Stimulated activated CD4-positive, alpha-beta T cell treated with anti-CD3 and anti-CD28 coated beads, TNF-alpha, amount 100 ng/mL, for 1 hour (primary cell): Measurements from ENCODE around the gene CDCA8.
A peak's percentile ranks its signal among the peaks of the same experiment; 100 is the strongest.

Experiments
- DNase-seq, 3 donors: peaks; one replicate each; pipeline ENCODE4 v3.0.0-alpha.2; 2020; ENCODE audit warnings: low read depth in 3 of 3, low spot score in 1 of 3

The CDCA8 gene

DNA sequence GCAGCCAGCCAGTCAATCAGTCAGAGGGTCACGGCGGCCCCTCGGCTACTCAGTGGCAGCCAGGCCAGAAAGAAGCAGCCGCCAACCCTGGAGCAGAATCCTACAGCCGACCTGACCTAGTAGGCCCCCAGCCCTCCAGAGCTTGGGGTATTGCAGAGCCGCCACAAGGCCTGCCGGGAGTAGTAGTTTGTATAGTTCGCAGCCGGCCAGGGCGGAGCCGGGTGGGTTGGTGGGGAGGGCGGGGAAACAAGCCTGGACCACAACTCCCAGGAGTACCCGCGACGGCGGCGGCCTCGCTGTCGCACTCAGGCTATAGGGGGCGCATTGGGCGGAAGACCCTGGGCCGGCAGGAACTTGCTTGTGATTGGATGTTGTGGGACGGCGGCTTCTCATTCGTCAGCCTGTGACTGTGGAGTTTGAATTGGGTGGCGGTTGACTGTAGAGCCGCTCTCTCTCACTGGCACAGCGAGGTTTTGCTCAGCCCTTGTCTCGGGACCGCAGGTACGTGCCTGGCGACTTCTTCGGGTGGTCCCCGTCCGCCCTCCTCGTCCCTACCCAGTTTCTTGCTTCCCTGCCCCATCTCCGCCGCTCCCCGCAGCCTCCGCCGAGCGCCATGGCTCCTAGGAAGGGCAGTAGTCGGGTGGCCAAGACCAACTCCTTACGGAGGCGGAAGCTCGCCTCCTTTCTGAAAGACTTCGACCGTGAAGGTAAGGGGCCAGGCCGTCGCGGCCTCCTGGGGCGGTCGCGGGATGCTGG, at the start of gene CDCA8:
Gene CDCA8, plus strand, starts transcription at position 439 of the 756 bp plus-strand sequence. Its CDS starts 175 bp downstream, at position 614.
- DNase-seq: peak; percentile 95 to 96 (median 96)

DNA sequence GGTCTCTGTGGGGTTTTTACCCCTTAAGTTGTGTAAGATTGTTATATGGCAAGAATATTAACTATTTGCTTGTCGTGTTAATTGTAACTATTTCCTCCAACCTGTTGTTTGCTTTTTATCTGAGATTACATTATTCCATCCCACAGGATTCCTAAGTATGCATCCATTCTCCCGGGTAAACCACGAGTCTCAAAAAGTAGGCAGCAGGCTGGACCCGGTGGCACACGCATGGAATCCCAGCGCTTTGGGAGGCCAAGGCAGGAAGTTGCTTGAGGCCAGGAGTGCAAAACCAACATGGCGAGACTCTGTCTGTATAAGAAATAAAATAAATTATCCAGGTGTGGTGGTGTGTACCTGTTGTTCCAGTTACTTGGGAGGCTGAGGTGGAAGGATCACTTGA, 45.0 kb upstream of the CDCA8 start:
- DNase-seq: no peak

DNA sequence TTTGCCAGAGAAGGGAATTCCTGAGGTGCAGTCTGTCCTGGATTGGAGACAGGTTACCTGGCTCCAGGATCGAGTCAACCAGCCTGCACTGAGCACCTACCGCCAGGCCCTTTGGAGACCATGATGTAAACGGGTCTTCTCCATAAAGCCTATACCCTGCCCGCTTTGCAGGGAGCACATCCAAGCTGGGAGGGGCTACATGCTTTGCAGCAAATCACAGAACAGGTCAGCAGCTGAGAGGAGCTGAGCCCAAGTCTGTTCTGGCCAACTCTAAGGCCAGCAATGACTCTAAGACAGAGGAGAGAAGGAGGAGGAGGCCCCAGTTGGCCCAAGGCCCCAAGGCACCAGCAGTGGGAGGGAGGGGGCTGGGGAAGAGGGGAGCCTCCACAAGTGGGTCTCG, 42.1 kb upstream of the CDCA8 start:
- DNase-seq: no peak

DNA sequence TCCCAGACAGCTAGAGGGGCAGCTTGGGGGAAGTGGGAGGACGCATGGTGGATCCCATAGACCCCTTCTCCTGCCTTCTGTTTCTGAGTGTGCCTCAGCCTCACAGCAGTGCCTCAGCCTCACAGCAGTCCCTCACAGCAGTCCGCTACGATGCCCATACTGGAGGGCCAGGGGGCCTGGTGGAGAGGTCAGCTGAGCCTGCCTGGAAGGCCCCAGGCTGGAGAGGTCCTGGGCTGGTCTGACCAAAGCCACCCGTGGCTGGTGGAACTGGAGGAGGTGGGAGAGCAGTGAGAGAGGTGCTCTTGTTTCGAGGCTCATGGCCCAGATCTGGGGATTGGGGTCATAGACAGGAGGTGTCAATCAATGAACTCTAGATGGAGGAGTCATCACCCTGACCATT, 41.6 kb upstream of the CDCA8 start:
- no peak for DNase-seq

DNA sequence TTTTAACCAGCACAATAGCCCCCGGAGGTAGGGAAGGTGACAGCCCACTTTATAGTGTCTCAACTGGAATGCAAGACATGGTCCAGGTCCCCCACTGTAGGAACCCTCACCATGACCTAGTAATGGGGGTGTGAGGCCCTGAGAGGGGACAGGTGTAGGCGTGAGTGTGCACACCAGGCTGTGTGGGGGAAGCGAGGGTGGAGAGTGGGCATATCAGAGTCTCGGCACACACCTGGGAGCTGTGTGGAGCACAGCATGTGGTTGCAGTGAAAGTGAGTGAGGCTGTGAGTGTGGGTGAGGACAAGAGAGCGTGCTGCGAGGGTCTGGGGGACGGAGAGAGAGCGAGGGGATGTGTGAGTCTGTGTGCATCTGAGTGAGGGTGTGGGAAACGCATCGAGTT, 40.5 kb upstream of the CDCA8 start:
- no peak for DNase-seq

DNA sequence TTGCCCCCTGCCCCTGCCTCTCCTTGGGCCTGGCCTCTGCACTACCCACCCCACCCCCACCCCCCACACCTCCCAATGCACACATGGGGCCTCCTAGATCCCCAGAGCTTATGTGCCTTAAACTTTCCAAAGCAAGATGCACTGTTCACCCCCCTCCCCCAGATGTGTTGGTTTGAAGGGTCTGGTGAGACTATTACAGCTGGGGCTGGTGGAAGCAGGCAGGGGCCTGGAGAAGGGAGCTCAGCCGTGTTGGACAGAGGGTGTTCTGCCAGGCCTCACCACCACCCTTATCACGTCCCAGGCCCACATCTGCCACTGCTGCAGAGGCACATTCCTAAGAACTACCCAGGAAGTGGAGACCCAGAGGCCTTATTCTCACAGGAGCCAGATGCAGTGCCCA, 39.3 kb upstream of the CDCA8 start:
- DNase-seq: no peak

DNA sequence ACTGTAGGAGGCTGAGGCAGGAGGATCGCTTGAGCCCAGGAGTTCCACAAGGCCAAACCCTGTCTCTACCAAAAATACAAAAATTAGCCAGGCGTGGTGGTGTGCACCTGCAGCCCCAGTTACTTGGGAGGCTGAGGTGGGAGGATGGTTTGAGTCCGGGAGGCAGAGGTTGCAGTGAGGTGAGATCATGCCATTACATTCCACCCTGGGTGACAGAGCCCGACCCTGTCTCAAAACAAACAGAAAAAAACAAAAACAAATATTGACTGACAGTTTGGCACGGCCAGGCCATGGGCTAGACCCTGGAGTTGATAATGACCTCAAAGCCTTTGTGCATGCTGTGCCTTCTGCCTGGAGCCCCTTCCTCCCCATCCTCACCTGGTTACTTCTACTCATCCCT, 38.4 kb upstream of the CDCA8 start:
- no peak for DNase-seq

DNA sequence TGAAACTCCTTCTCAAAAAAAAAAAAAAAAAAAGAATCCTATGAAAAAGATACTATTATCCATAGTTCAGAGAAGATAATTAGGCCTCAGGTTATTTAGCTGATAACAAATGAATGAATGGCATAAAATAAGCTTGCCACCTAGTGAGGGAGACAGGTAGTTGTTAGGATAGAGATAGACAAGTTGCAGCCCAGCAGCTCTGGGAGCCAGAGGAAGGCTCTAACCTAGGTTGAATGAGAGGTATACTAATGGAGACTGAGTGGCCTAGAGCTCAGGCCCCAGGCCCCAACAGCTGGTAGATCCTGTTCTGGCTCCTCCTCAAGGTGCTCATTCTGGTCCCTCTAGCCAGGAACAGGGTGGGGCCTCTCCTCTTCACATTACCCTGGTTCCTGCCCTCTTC, 37.0 kb upstream of the CDCA8 start:
- DNase-seq: no peak

DNA sequence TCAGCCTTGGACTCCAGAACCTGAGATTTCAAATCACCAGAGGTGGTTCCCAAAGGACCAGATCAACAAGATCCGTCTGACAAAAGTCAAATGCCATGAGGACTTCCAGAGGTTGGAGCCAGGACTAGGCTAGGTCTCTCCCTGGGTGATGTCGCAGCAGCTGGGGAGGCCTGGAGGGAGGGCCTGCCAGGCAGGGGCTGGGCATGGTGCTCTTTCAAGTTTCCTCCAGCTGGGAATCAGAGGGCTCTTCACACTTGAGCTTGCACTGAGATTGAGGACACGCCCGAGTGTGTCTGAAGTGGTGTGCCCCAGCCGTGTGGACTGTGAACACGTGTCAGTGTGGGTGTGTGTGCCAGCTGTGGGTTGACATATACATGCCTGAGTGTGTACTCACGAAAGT, 36.3 kb upstream of the CDCA8 start:
- no peak for DNase-seq

DNA sequence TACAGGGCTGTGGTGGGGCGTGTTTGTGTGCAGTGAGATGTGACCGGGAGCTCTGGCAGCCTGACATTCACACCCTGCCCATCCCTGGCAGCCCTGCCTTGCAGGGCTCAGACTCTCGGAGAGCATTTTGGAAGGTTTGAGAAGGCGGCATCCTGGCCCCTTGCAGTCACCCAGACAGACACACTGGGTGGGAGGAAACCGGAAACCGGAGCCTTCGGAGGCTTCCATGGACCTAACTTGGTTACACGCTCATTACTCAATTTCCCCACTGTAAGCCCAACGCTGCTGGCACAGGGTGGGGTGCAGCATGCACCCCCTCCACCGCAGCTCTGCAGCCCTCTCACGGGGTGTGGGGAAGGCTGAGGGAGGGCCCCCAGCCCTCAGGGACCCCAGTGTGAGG, 35.4 kb upstream of the CDCA8 start:
- no peak for DNase-seq

DNA sequence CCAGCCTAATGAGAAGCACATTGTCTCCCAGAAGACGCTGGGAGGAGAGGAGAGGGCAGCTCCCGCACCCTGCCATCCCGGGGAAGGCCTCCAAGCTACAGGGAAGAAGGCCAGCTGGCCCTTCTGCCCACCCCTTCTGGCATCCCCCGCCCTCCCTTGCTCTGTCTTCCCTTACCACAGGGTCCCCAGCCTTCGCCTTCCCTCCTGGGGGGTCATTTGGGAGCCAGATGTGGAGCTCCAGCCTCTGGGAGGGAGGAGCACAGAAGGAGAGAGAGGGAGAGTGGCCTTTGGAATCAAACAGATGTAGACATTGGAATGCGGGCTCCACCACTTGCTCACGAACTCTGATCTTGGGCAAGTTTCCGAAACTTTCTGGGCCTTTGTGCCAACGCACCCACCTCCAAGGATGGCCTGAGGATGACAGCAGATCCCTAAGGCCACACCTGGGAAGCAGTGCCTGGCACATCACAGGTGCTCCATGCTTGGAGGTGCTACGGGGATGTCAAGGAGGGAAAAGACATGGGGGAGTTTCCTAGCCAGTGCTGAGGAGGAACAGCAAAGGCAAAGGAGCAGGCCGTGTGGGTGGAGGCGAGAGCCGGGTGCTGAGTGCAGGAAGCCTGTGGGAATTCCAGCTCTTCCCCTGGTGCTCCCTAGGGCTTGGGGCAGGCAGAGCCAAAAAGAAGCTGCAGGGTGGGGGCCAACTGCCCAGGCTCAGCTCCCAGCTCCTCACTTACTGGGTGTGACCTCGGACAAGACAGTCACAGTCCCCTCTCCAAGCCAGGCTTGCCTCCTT, 34.5 kb upstream of the CDCA8 start:
- DNase-seq: no peak

DNA sequence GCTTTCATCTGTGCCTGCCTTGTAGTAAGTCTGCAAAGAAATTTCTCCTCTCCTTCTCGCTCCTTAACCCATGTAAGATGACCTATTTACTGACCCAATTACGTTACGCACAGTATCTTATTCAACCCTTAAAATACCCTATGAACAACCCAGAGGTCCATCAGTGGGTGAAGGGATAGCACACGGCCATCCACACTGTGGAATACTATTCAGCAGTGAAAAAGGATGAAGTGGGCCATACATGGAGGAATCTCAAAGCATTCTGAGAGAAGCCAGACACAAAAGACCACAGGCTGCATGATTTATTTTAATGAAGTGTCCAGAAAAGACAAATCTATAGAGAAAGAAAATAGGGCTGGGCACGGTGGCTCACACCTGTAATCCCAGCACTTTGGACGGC, 33.8 kb upstream of the CDCA8 start:
- no peak for DNase-seq

DNA sequence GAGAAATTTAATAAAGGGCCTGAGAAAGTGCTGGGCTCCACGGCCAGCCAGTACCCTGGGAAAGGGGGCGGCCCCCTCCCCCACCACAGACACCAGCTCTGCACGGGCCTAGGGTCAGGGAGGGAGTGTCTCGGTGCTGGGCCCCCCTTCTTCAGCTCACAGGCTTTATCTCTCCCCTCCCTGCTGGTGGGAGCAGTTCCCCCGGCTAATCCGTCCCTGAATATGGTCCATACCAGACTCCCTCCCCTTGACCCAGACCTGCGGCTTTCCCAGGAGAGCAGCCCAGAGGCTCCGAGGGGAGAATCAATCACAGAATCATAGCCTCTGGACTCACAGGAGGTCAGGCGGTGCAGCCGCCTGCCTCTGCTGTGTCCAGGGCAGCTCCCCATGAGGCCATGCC, 31.7 kb upstream of the CDCA8 start:
- no peak for DNase-seq

DNA sequence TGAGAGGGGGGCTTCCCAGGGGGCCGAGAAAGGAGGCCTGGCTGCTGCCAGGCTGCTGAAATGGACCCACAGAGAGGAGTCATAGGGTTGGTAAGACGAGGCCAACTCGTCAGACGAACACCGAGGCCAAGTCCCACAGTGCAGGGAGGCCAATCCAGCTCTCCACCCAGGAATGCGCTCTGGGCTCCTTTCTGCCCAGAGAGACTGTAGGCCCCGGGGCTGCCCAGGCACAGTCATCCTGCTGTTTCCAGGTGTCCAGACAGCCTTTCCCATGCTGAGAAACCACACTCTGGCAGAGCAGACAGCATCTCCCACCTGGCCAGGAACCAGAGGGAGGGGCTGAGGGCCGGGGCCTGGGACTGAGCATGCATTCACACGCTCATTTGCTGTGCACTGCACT, 30.9 kb upstream of the CDCA8 start:
- no peak for DNase-seq

DNA sequence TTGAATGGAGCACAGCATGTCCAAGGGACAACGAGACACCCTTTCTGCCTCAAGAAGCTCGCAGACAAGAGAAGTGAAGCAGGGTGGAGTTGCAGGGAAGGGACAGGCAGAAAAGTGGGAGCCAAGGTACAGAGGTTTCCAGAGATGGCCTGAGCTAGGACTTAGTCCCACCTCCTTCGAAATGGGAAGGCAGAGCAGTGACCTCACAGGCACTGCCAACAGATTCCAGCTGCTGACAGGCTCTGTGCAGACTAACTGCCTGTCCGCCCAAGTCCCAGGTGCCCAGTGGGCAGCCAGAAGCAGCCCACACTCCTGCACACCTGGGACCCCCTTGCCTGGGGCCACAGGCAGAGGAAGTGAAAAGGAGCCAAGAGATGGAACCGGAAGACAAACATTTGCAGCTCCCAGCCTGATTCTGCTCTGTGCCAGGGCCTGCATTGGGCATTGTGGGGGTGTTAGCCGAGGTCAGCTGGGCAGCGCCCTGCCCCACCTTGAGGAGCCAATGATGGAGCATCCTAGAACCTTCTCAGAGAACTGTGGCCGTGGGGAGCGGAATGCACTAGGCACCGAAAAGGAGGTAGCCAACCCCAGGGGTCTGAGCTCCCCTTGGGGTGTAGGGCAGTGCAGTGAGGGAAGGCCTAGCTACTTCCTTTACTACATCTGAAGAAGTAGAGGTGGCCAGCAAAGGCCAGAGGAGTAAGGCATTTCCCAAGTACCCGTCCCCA, 30.1 kb upstream of the CDCA8 start:
- no peak for DNase-seq

DNA sequence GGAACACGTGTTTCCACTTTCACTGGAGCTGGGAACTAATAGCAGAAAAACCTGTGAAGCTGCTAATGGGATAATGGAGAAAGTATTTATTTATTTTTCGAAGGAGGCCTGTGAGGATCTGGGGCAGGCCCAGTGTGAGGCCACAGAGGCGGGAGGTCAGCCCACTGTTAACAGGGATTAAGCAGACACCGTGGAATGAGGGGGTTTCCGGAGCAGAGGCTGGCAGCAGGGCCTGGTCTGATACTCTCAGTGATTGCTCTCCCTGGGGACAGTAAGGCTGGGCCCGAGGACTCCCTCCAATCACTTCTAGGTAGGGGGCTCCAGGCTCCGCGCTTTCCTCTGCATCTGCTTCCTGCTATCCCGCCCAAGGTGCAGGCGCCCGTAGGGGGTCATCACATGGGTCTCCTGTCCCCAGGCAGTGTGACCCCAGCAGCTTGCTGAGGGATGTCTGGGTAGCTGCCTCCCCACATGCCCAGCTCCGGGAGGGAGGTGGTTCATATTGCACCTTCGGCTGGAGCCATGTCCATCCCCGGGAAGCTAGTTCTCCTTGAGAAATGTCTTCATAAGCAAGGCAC, 28.8 kb upstream of the CDCA8 start:
- DNase-seq: no peak

DNA sequence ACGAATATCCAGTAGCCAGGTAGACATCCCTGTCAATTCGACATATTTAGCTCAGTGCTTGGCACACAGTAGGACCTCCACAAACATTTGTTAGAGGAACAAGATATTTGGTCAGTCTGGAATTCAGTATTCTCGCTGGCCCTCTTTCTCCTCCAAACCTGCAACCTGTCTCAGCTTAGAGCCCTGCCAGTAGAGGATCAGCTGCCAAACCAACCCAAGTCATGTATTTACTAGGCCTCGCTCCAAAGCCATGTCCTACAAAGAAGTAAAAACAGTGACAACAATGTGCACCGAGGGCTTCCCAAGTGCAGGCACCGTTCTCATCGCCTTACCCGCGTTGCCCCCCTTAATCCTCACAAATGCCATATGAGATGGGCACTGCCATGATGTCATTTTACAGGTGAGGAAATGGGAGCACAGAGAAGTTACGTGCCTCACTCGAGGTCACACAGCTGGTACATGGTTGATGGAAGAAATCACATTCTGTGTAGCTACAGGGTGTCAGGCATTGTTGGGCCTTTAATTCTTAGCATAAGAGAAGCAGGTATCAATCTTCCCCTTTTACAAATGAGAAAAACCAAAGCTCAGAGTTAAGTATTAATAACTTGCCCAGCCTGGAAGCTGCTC, 26.0 kb upstream of the CDCA8 start:
- no peak for DNase-seq

DNA sequence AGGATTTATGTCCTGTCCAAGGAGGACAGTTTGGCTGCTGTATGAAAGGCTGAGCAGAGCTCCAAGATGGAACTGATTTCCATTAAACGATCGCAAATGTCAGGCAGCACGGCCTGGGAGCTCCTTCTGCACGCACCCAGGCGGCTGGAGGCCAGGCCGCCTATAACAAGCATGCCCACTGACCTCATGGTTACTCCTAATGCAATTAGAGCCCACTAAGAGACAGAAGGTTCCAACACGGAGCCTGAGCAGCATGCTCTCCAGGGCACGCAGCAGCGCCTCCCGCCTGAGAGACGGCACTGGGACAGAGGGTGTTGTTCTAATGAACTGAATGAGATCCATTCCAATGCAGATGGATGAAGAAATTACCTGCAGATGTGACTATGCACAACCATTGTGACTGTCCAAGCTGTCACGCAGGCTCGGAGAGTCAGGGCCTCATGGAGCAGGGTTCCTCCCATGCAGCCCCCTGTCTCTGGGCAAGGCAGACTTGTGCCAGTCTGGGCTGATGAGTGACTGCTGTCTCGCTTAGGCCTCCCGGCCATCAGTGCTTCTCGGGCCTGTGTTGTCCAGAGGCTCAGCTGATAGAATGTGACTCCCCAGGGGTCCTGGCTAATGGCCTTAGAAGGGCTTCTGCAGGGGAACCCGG, 25.2 kb upstream of the CDCA8 start:
- DNase-seq: no peak

DNA sequence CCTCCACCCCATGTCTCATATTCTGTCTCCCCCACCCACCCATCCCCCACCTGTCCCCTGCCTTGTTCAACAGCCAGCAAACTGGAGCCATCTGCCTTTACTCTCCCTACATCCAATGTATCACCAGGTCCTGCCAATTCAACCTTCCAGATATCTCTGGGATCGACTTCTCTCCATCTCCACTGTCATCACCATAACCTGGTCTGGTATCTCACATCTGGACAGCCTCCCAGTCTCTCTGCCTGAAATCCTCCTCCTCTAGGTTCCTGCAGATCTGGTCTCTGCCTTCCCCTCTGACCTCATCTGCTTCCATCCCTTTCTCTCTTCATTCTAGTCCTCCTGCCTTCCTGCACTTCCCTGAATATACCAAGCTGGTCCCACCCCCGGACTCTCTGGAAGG, 22.2 kb upstream of the CDCA8 start:
- DNase-seq: no peak

DNA sequence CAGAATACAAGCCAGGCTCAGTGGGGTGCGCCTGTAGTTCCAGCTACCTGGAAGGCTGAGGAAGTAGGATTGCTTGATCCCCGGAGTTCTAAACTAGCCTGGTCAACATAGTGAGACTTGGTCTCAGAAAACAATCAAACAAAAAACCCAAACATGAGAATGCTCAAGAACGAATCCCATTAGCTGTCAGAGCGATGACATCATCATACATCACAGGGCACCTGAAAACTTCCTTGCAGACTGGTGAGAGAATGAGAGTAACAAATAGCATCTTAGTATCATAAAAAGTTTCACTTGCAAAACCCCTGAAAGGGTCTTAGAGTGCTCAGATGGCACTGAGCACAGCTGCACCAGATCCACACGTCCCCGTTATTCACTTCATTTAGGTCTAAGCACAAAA, 21.1 kb upstream of the CDCA8 start:
- no peak for DNase-seq
